Stimulated activated CD8-positive, alpha-beta memory T cell treated with anti-CD3 and anti-CD28 coated beads, Interleukin-15, amount 100 ng/mL, for 4 hours (primary cell): ENCODE data around the gene FOXN3.

Experiments
- DNase-seq, 2 donors: peaks; one replicate each; pipeline ENCODE4 v3.0.0-alpha.2; 2020; ENCODE audit warnings: low read depth in 2 of 2

The FOXN3 gene

GRCh38 chr14:89197623-89198022 lies 219.4 kb downstream of the FOXN3 start:
- DNase-seq = no peak

- no peak for DNase-seq
Measured at GRCh38 chr14:89196545-89196944, 220.5 kb downstream of the FOXN3 start.

GRCh38 chr14:89194376-89194775 lies 222.7 kb downstream of the FOXN3 start:
- DNase-seq = no peak

GRCh38 chr14:89190765-89191513 lies 226.1 kb downstream of the FOXN3 start:
- DNase-seq = no peak

GRCh38 chr14:89188492-89188891 lies 228.5 kb downstream of the FOXN3 start:
- no peak for DNase-seq

- DNase-seq = no peak
Measured at GRCh38 chr14:89187501-89187900, 229.5 kb downstream of the FOXN3 start.

- no peak for DNase-seq
Measured at GRCh38 chr14:89186856-89187376, 230.1 kb downstream of the FOXN3 start.

GRCh38 chr14:89185919-89186855 lies 230.8 kb downstream of the FOXN3 start:
- DNase-seq = no peak

GRCh38 chr14:89184952-89185351 lies 232.1 kb downstream of the FOXN3 start:
- no peak for DNase-seq

- no peak for DNase-seq
Measured at GRCh38 chr14:89182326-89182725, 234.7 kb downstream of the FOXN3 start.

GRCh38 chr14:89180546-89180945 lies 236.5 kb downstream of the FOXN3 start:
- DNase-seq = no peak

- DNase-seq = no peak
Measured at GRCh38 chr14:89179891-89180404, 237.1 kb downstream of the FOXN3 start.

- DNase-seq = no peak
Measured at GRCh38 chr14:89178800-89179535, 238.1 kb downstream of the FOXN3 start.

- DNase-seq = no peak
Measured at GRCh38 chr14:89178376-89178775, 238.7 kb downstream of the FOXN3 start.

- no peak for DNase-seq
Measured at GRCh38 chr14:89175881-89176799, 240.9 kb downstream of the FOXN3 start.

- DNase-seq = no peak
Measured at GRCh38 chr14:89171628-89172027, 245.4 kb downstream of the FOXN3 start.

GRCh38 chr14:89171168-89171567 lies 245.9 kb downstream of the FOXN3 start:
- no peak for DNase-seq

- DNase-seq = no peak
Measured at GRCh38 chr14:89167705-89168104, 249.3 kb downstream of the FOXN3 start.

- no peak for DNase-seq
Measured at GRCh38 chr14:89166633-89167032, 250.4 kb downstream of the FOXN3 start.
